Mucosa of rectum (tissue), 2 donors: Measurements from ENCODE around the gene CALML6.

Experiments used
- H3K27ac ChIP-seq, 2 donors: one replicate each; pipeline ENCODE4 v1.7.0; 2013; ENCODE audit warnings: inconsistent platforms in 2 of 2, low read depth in 2 of 2, low read length in 2 of 2
- H3K27me3 ChIP-seq, 2 donors: one replicate each; pipeline ENCODE4 v1.7.0; 2013; ENCODE audit warnings: low read length in 2 of 2; ENCODE audit not compliant: control insufficient read depth in 2 of 2, insufficient read depth in 2 of 2
- H3K36me3 ChIP-seq, 2 donors: one replicate each; pipeline ENCODE4 v1.7.0; 2013; ENCODE audit warnings: low read length in 2 of 2; ENCODE audit not compliant: control insufficient read depth in 2 of 2, insufficient read depth in 2 of 2
- H3K4me1 ChIP-seq, 2 donors: one replicate each; pipeline ENCODE4 v1.7.0; 2013; ENCODE audit warnings: low read length in 2 of 2, mild to moderate bottlenecking in 1 of 2; ENCODE audit not compliant: control insufficient read depth in 2 of 2, insufficient read depth in 2 of 2
- H3K4me3 ChIP-seq, 2 donors: one replicate each; pipeline ENCODE4 v1.7.0; 2013; ENCODE audit warnings: low read length in 2 of 2
- H3K9ac ChIP-seq, 2 donors: one replicate each; pipeline ENCODE4 v1.7.0; 2013; ENCODE audit warnings: low read length in 2 of 2, low read depth in 1 of 2, mild to moderate bottlenecking in 1 of 2
- H3K9me3 ChIP-seq, 2 donors: one replicate each; pipeline ENCODE4 v1.7.0; 2013; ENCODE audit warnings: low read length in 2 of 2; ENCODE audit not compliant: control insufficient read depth in 2 of 2
- donor health status: healthy.
- donor health status: Normal muscosa, but diverticular disease.

Gene CALML6

DNA sequence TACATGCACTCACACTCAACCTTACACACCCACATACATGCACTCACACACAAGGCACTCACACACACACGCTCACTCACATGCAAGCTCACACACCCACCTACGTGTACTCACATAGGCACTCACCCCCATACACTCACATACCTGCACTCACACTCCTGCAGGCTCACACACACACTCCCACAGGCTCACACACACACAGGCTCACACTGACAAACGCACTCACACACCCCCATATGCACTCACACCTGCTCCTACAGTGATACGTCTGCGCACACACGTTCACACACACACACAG lies 23.2 kb downstream of the CALML6 start:
- no peaks in the 10 kb centered on the region for H3K9me3 ChIP-seq
- H3K27ac ChIP-seq, result no peak overlapping the region
- no peaks in the 10 kb centered on the region for H3K36me3 ChIP-seq
- no peak overlapping the region for H3K9ac ChIP-seq
- H3K4me1 ChIP-seq, result peaks cover 4 to 8% of the 10 kb centered on the region in 2 donors
- H3K27me3 ChIP-seq, result peaks cover 0 to 5% of the 10 kb centered on the region in 2 donors
- H3K4me3 ChIP-seq, result no peak overlapping the region

DNA sequence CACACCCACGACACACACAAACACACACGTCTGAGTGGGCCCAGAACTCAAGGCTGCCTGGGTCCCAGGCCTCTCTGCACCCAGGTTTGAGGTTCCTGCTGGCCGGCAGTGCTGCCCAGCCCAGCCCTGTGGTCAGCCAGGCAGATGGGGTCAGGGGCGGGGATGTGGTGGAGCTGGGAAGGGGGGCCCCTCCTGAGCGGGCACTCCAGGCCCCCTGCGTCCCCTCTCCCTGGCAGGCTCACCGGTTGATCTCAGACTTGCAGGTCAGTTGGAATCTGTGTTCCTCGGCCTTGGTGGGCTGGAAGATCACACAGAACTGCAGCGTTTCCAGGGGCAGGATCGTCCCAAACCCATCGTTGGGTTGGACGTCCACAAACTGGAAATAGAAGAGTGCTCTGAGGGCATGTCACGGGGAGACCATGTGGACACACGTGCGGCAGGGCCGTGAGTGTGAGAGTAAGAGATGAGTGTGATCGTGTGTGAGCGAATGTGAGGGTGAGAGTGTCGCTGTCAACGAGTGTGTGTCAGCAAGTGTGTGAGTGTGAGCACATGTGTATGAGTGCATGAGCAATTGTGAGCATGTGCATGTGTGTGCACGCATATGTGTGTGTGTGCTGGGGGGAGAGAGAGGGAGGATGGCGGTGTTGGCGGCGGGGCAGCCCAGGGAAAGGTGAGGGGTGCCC lies 23.7 kb downstream of the CALML6 start:
- H3K9ac ChIP-seq, result no peak overlapping the region
- H3K4me3 ChIP-seq, result no peak overlapping the region
- no peak overlapping the region for H3K27ac ChIP-seq
- H3K36me3 ChIP-seq, result no peaks in the 10 kb centered on the region
- no peaks in the 10 kb centered on the region for H3K9me3 ChIP-seq
- peaks cover 0 to 5% of the 10 kb centered on the region in 2 donors for H3K27me3 ChIP-seq
- H3K4me1 ChIP-seq, result peaks cover 4 to 13% of the 10 kb centered on the region in 2 donors

DNA sequence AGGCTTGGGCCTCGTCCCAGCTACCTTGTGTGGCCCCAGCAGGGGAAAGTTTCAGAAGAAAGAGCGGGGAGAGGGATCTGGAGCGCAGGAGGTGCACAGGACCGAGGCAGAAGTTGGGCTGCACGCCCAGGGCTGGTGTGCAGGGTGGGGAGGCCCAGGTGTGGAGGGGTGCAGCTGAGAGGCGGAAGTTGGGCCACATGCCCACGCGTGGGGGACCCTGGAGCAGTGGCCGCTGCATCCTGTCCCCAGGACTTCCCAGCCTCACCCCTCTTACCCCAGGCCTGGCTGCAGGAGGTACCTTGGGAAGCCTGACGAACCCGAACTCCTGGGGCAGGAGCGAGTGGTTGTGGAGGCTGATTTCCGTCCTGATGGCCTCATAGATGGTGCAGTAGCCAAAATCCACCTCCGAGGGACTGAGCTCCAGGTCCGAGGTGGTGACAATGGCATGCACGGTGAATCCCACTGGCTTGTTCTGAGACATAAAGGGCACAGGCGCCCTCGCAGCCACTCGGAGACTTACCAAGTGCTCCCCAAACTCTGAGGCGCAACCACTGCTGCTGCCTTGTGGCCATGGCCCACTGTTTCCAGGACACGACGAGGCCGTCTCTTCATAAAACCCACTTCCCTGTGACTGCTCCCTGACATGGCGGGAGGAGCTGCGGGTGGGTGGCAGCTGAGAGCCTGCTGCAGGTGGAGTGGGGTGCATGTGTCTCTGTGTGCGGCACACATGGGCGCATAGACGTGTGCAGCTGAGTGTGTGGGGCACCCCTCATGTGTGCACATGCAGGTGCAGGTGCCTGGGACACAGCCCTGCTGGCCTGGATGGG lies 24.4 kb downstream of the CALML6 start:
- H3K27ac ChIP-seq, result no peak overlapping the region
- H3K9me3 ChIP-seq, result no peaks in the 10 kb centered on the region
- H3K9ac ChIP-seq, result no peak overlapping the region
- no peaks in the 10 kb centered on the region for H3K36me3 ChIP-seq
- H3K27me3 ChIP-seq, result peaks cover 0 to 5% of the 10 kb centered on the region in 2 donors
- H3K4me3 ChIP-seq, result no peak overlapping the region
- peaks cover 4 to 18% of the 10 kb centered on the region in 2 donors for H3K4me1 ChIP-seq

DNA sequence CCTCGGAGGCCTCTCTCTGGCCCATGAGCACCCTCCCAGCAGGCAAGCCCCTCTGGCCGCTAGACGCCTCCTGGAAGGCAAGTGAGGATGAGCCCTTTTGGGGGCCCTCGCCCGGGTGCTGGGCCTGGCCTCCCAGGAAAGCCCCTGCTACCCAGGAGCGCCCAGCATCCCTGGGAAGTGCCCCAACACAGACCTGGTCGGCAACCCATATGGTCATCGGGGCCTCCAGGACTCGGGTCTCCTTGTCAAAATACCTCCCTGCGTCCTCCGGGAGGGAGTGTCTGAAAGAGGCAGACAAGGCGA lies 25.0 kb downstream of the CALML6 start:
- Histone ChIP-seq H3K4me1 (peaks cover 4 to 18% of the 10 kb centered on the region in 2 donors), H3K9me3 (no peaks in the 10 kb centered on the region), H3K4me3 (no peak overlapping the region), H3K27me3 (peaks cover 0 to 5% of the 10 kb centered on the region in 2 donors), H3K36me3 (no peaks in the 10 kb centered on the region), H3K27ac (no peak overlapping the region), H3K9ac (no peak overlapping the region)

DNA sequence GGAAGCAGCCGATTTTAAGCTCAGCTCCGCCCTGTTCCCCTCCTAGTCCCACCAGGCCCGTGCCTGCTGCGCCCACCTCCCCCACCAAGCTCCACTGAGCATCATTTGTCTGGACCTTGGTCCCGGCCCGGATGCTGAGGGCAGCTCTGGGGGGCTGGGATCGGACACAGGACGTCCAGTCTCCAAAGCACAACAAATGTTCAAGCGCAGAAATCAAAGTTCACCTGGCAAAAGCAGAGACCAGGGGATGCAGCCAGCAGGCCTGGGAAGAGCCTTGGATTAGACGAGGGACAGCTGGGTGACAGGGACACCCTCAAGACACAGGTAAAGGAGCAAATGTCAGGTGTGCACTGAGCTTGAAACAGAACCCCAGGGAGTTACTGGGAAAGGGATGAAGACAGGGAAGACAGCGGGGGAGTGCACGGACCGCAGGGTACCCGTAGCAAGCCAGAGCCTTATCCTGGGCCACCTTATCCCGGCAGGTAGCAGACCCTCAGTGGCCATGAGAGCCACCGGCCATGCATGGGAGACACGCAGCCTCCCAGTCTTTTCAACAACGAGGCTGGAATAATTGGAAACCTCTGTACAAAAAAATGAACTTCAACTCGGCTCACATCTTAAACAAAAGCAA lies 26.3 kb downstream of the CALML6 start:
- no peak overlapping the region for H3K9ac ChIP-seq
- H3K36me3 ChIP-seq, result no peaks in the 10 kb centered on the region
- H3K9me3 ChIP-seq, result no peaks in the 10 kb centered on the region
- peaks cover 0 to 5% of the 10 kb centered on the region in 2 donors for H3K27me3 ChIP-seq
- H3K27ac ChIP-seq, result no peak overlapping the region
- H3K4me1 ChIP-seq, result peaks cover 4 to 18% of the 10 kb centered on the region in 2 donors
- no peak overlapping the region for H3K4me3 ChIP-seq

DNA sequence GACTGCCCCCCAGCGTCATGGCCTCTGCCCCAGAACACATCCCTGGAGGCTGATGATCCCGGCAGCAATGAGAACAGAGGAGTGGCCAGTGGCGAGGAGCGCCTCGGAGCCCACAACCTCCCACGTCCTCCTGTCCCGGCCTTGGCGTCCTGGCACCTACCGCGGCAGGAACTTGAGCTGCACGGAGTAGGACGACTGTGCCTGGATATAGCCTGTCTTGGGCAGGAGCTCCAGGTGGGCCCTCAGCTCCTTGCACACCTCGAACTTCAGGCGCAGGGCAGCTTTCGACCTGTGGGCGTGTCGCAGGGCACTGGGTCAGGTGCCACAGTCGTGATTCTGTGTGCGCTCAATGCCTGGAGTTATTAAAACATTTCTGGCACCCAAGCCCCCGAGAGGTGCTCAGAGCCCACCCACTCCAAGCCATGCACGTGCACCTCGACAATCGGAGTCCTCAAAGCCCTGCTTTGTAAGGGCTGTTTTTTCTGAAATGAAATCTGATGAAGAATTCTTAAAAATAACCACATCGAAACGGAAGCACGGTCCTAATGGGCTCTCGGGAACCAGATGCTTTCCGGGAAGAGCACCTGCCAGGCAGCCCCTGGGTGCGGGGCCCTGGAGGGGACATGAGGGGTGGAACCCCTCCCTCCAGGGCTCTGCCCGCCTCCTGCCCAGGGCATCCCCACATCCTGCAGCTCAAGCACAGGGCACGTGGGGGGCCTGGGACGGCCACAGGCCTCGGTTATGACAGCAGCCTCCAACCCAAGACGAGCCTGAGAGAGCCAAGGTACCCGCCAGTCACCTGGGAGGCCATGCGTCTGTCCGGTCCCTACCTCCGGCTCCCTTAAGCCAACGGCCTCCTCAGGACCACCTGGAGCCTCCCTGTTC lies 27.1 kb downstream of the CALML6 start:
- no peak overlapping the region for H3K4me3 ChIP-seq
- H3K27me3 ChIP-seq, result peaks cover 0 to 5% of the 10 kb centered on the region in 2 donors

DNA sequence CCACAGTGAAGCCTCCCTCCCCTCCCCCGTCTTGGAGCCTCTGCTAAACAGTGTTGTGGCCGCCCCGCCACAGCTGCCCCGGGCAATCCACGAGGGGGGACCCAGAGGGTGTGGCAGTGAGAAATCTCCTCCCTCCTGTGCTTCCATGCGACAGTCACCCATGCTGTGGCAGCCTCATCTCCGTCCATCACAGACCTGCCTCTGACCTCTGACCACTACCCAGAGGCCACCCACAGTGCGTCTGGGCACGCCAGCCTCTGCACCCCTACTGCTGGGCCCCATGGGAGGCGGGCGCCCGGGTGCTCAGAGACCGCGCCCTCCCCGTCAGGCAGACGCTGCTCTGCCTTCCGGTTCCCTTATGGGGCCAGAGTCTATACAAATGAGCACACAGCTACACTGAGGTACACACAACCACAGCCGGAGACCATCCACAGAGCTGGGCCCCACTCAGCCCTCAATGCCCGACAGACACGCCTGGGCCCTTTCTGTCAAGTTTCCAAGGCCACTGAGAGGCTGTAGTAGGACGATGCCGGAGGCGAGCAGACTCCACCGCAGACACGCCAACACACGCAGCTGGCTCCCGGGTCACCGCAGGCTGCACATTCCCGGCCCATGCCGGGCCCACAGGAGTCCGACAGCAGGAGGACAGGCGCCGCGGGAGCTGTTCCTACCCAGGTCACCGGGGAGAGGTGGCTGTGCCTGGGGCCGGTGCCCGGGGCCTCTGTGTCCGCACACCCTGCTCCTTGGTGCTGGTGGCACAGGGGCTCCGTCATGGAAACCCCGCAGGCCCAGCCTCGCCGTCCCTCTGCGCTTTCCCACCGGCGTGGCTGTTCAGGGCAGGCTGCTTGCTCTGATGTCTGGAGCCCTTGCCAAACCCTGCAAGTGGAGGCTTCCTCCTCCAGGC lies 27.9 kb downstream of the CALML6 start:
- Histone ChIP-seq H3K36me3 (no peaks in the 10 kb centered on the region), H3K27me3 (peaks cover 0 to 5% of the 10 kb centered on the region in 2 donors), H3K4me3 (no peak overlapping the region), H3K4me1 (peaks cover 6 to 18% of the 10 kb centered on the region in 2 donors), H3K9ac (no peak overlapping the region), H3K9me3 (no peaks in the 10 kb centered on the region), H3K27ac (no peak overlapping the region)

More for the DNA sequence above, 27.1 kb downstream of the CALML6 start:
- peaks cover 5 to 18% of the 10 kb centered on the region in 2 donors for H3K4me1 ChIP-seq
- H3K36me3 ChIP-seq, result no peaks in the 10 kb centered on the region
- no peak overlapping the region for H3K9ac ChIP-seq
- H3K9me3 ChIP-seq, result no peaks in the 10 kb centered on the region
- no peak overlapping the region for H3K27ac ChIP-seq

DNA sequence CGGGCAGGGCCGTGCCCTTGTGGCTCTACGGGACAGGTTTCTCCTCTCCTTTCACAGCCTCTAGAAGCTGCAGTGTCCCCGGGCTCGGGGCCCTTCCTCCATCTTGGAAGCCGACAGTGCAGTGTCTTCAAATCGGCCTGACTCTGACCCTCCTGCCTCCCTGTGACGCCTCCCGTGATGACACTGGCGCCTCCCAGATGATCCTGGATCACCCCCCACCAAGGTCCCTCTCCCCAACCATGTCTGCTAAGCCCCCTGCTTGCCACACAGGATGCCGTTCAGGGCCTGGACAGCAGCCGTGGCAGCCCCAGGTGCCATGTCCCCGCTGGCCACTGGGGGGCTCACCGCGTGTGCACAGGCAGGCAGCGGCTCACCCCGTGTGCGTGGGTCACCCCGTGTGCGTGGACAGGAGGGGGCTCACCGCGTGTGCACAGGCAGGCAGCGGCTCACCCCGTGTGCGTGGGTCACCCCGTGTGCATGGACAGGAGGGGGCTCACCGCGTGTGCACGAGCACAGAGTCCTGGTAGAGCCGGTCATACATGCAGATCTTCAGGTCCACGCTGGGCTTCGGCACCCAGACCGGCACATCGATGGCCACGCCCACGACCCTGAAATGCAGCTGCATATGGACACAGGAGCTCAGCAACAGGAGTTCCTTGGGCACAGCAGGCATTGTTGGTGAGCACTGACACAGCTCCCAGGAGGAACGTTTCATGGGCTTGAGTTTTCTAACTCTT lies 28.9 kb downstream of the CALML6 start:
- Histone ChIP-seq H3K36me3 (no peaks in the 10 kb centered on the region), H3K4me3 (peak overlapping the region in 1 of 2 donors; percentile 7), H3K4me1 (peaks cover 6 to 18% of the 10 kb centered on the region in 2 donors), H3K27ac (no peak overlapping the region), H3K9ac (no peak overlapping the region), H3K9me3 (no peaks in the 10 kb centered on the region), H3K27me3 (peaks cover 0 to 5% of the 10 kb centered on the region in 2 donors)
